H9 (cell line): ENCODE results near the gene CXCL13. TPM values are rescaled to one million over a fixed set of nuclear protein-coding genes. Genes with fewer than 3 reads are reported as not detected.

ENCODE experiments used
- DNase-seq: peaks from one replicate; pipeline ENCODE4 v3.0.0-alpha.2; 2017
- H2AFZ ChIP-seq: one replicate; pipeline ENCODE4 v1.6.1; 2013; ENCODE audit warnings: mild to moderate bottlenecking, low read length, control low read depth, moderate library complexity
- H2AK5ac ChIP-seq: 2 replicates; pipeline ENCODE4 v1.6.1; 2013; ENCODE audit warnings: low read length, control low read depth, mixed read lengths; ENCODE audit not compliant: insufficient read length
- H2BK120ac ChIP-seq: one replicate; pipeline ENCODE4 v1.6.1; 2013; ENCODE audit warnings: low read depth, mild to moderate bottlenecking, low read length, control low read depth, inconsistent platforms; ENCODE audit not compliant: poor library complexity, severe bottlenecking
- H2BK12ac ChIP-seq: 2 replicates; pipeline ENCODE4 v1.6.1; 2013; ENCODE audit warnings: low read length, control low read depth, mixed read lengths, low read depth; ENCODE audit not compliant: insufficient read length
- H2BK15ac ChIP-seq: 2 replicates; pipeline ENCODE4 v1.6.1; 2013; ENCODE audit warnings: low read depth, low read length, control low read depth
- H2BK20ac ChIP-seq: one replicate; pipeline ENCODE4 v1.6.1; 2013; ENCODE audit warnings: low read depth, mild to moderate bottlenecking, low read length, control low read depth, inconsistent platforms; ENCODE audit not compliant: poor library complexity, severe bottlenecking
- H2BK5ac ChIP-seq: 2 replicates; pipeline ENCODE4 v1.6.1; 2013; ENCODE audit warnings: low read length, control low read depth, mixed read lengths; ENCODE audit not compliant: insufficient read length
- H3K14ac ChIP-seq: 2 replicates; pipeline ENCODE4 v1.6.1; 2013; ENCODE audit warnings: low read length, control low read depth; ENCODE audit not compliant: insufficient read depth
- H3K18ac ChIP-seq: 2 replicates; pipeline ENCODE4 v1.6.1; 2013; ENCODE audit warnings: low read depth, mild to moderate bottlenecking, mixed read lengths, low read length, control low read depth; ENCODE audit not compliant: insufficient read length
- H3K23ac ChIP-seq: 2 replicates; pipeline ENCODE4 v1.6.1; 2013; ENCODE audit warnings: low read length, control low read depth, mixed read lengths, low read depth; ENCODE audit not compliant: insufficient read length
- H3K23me2 ChIP-seq: 2 replicates; pipeline ENCODE4 v1.6.1; 2013; ENCODE audit warnings: low read depth, mild to moderate bottlenecking, mixed read lengths, low read length, control low read depth; ENCODE audit not compliant: insufficient read length, poor library complexity, severe bottlenecking
- H3K27ac ChIP-seq: 2 replicates; pipeline ENCODE4 v1.5.1; 2013; ENCODE audit warnings: low read length, control low read depth, mixed read lengths, low read depth; ENCODE audit not compliant: insufficient read length
- H3K27me3 ChIP-seq: 2 replicates; pipeline ENCODE4 v1.6.1; 2013; ENCODE audit warnings: low read length, control low read depth, inconsistent platforms; ENCODE audit not compliant: insufficient read depth
- H3K4ac ChIP-seq: 2 replicates; pipeline ENCODE4 v1.6.1; 2013; ENCODE audit warnings: low read depth, mild to moderate bottlenecking, control low read depth, inconsistent platforms, low read length, moderate library complexity
- H3K4me1 ChIP-seq: 2 replicates; pipeline ENCODE4 v1.6.1; 2013; ENCODE audit warnings: low read length, control low read depth, inconsistent platforms; ENCODE audit not compliant: insufficient read depth
- H3K4me2 ChIP-seq: 2 replicates; pipeline ENCODE4 v1.6.1; 2013; ENCODE audit warnings: low read length, control low read depth, mixed read lengths; ENCODE audit not compliant: insufficient read length, insufficient read depth
- H3K56ac ChIP-seq: 2 replicates; pipeline ENCODE4 v1.6.1; 2013; ENCODE audit warnings: low read depth, mild to moderate bottlenecking, mixed read lengths, low read length, control low read depth; ENCODE audit not compliant: insufficient read length
- H3K79me1 ChIP-seq: 2 replicates; pipeline ENCODE4 v1.6.1; 2013; ENCODE audit warnings: low read depth, mild to moderate bottlenecking, moderate library complexity, low read length, control low read depth, inconsistent platforms; ENCODE audit not compliant: insufficient read depth, poor library complexity, severe bottlenecking
- H3K79me2 ChIP-seq: 2 replicates; pipeline ENCODE4 v1.6.1; 2013; ENCODE audit warnings: low read length, control low read depth, inconsistent platforms; ENCODE audit not compliant: insufficient read depth
- H3K9ac ChIP-seq: 2 replicates; pipeline ENCODE4 v1.6.1; 2013; ENCODE audit warnings: low read length, control low read depth, mixed read lengths; ENCODE audit not compliant: insufficient read length; ENCODE audit errors: extremely low read depth
- H3K9me3 ChIP-seq: one replicate; pipeline ENCODE4 v1.6.1; 2013; ENCODE audit warnings: low read depth, low read length, inconsistent platforms; ENCODE audit not compliant: control insufficient read depth
- H3T11ph ChIP-seq: one replicate; pipeline ENCODE4 v1.6.1; 2013; ENCODE audit warnings: mild to moderate bottlenecking, low read length, control low read depth, inconsistent platforms
- H4K20me1 ChIP-seq: one replicate; pipeline ENCODE4 v1.6.1; 2013; ENCODE audit not compliant: control insufficient read depth, insufficient read length, insufficient read depth
- H4K5ac ChIP-seq: 2 replicates; pipeline ENCODE4 v1.6.1; 2013; ENCODE audit warnings: low read depth, mild to moderate bottlenecking, mixed read lengths, low read length, control low read depth; ENCODE audit not compliant: insufficient read length
- H4K8ac ChIP-seq: replicated peaks from 2 replicates; pipeline ENCODE4 v1.6.1; 2013; ENCODE audit warnings: low read length, control low read depth, mixed read lengths, low read depth; ENCODE audit not compliant: insufficient read length
- H4K91ac ChIP-seq: 2 replicates; pipeline ENCODE4 v1.6.1; 2013; ENCODE audit warnings: low read depth, mild to moderate bottlenecking, moderate library complexity, mixed read lengths, low read length, control low read depth; ENCODE audit not compliant: insufficient read length
- H3K27ac Mint-ChIP-seq, 3 experiments: 2 replicates in 2 of 3; 3 replicates in 1 of 3; pipeline ENCODE4 v1.8.0; 2020 to 2021; ENCODE audit warnings: mixed read lengths in 3 of 3, mild to moderate bottlenecking in 1 of 3, moderate library complexity in 1 of 3
- H3K27me3 Mint-ChIP-seq: 2 replicates; pipeline ENCODE4 v1.8.0; 2021; ENCODE audit warnings: low read depth, mild to moderate bottlenecking, moderate library complexity, mixed read lengths
- H3K36me3 Mint-ChIP-seq, 3 experiments: 2 replicates in 2 of 3; 3 replicates in 1 of 3; pipeline ENCODE4 v1.8.0; 2020 to 2021; ENCODE audit warnings: low read depth in 3 of 3, mixed read lengths in 3 of 3; ENCODE audit not compliant: insufficient read depth in 1 of 3
- H3K4me1 Mint-ChIP-seq, 2 experiments: 2 replicates each; pipeline ENCODE4 v1.8.0; 2020; ENCODE audit warnings: mixed read lengths in 2 of 2
- H3K4me3 Mint-ChIP-seq, 2 experiments: 2 replicates in 1 of 2; 3 replicates in 1 of 2; pipeline ENCODE4 v1.8.0; 2020 to 2021; ENCODE audit warnings: mild to moderate bottlenecking in 2 of 2, mixed read lengths in 2 of 2, moderate library complexity in 1 of 2
- H3K9me3 Mint-ChIP-seq, 2 experiments: 2 replicates in 1 of 2; 3 replicates in 1 of 2; pipeline ENCODE4 v1.8.0; 2020; ENCODE audit warnings: mild to moderate bottlenecking in 2 of 2, mixed read lengths in 2 of 2, moderate library complexity in 1 of 2
- CTCF ChIP-seq: fragments of 200-600 bp; sonication (generic); conservative IDR thresholded peaks from 3 replicates; pipeline ENCODE4 v1.8.0; 2021; ENCODE audit warnings: antibody characterized with exemption, mild to moderate bottlenecking
- WGBS: extraction: QIAGEN DNeasy Blood & Tissue Kit; methylation state at CpG from one replicate; pipeline ENCODE4 v1.1.7; 2013; ENCODE audit warnings: missing lambda C conversion rate, low lambda C conversion rate, mixed read lengths; ENCODE audit not compliant: insufficient read length; ENCODE audit errors: extremely low coverage; 5-methylcytosine and 5-hydroxymethylcytosine counted together
- long read RNA-seq: library from polyadenylated mRNA; unstranded; transcript quantifications from one replicate; pipeline ENCODE4 v2.0.0, GENCODE V29; 2020
- total RNA-seq: library from RNA; stranded (reverse); gene quantifications from 2 replicates; pipeline ENCODE4 v1.2.1, GENCODE V29; 2021

The CXCL13 gene
- not detected in 2 replicates for total RNA-seq
- long read RNA-seq: 0 reads

- Histone ChIP-seq H2BK5ac (no peak within 1 kb of the TSS), H3K4ac (no peak within 1 kb of the TSS), H3K14ac (no peak within 1 kb of the TSS), H3K4me1 (no peaks in the 10 kb centered on the region), H2BK12ac (no peak within 1 kb of the TSS), H2BK20ac (no peak within 1 kb of the TSS), H3K23ac (no peak within 1 kb of the TSS), H2AK5ac (no peak within 1 kb of the TSS), H2BK120ac (no peak within 1 kb of the TSS), H3K79me2 (no peaks in the 10 kb centered on the region), H3K27ac (no peak within 1 kb of the TSS), H3K56ac (no peak within 1 kb of the TSS), H3K4me2 (no peak within 1 kb of the TSS), H3T11ph (no peak within 1 kb of the TSS), H4K91ac (no peak within 1 kb of the TSS), H4K5ac (no peak within 1 kb of the TSS), H3K27me3 (no peaks in the 10 kb centered on the region), H3K9me3 (no peaks in the 10 kb centered on the region), H4K8ac (no peak within 1 kb of the TSS), H3K79me1 (no peaks in the 10 kb centered on the region), H2AFZ (no peak within 1 kb of the TSS), H3K18ac (no peak within 1 kb of the TSS), H4K20me1 (no peaks in the 10 kb centered on the region), H3K9ac (no peak within 1 kb of the TSS), H3K23me2 (no peaks in the 10 kb centered on the region), H2BK15ac (no peak within 1 kb of the TSS)
- no peaks in the 10 kb centered on the region for H3K4me1 Mint-ChIP-seq
- H3K36me3 Mint-ChIP-seq: no peaks in the 10 kb centered on the region
- no peaks in the 10 kb centered on the region for H3K9me3 Mint-ChIP-seq
- H3K27ac Mint-ChIP-seq: no peak within 1 kb of the TSS
- DNase-seq: no peak
- WGBS: no CpG with 5 or more reads among the region's 8 CpGs
- peaks cover 3% of the 10 kb centered on the region; the same call in 1 of the 2 replicates for H3K27me3 Mint-ChIP-seq
- H3K4me3 Mint-ChIP-seq: no peak within 1 kb of the TSS
- no peak for TF ChIP-seq CTCF
Observed at GRCh38 chr4:77605210-77605902, at the start of gene CXCL13. CXCL13 (plus strand) TSS chr4:77605820; CDS start chr4:77605866, 46 bp downstream.
